H1 (cell line): ENCODE results near the gene ENKD1. TPM values are rescaled to one million over a fixed set of nuclear protein-coding genes. Genes with fewer than 3 reads are reported as not detected.

Source experiments
- CTCF ChIA-PET: fragments of 300-600 bp; sonication (Branson Sonifier 250); formaldehyde crosslinking; loops from one replicate; lab custom pipeline; 2021; ENCODE audit not compliant: partially characterized antibody; lab: Charles Lee
- POLR2A ChIA-PET: fragments of 300-600 bp; sonication (Branson Sonifier 250); formaldehyde crosslinking; loops from one replicate; lab custom pipeline; 2021; ENCODE audit warnings: inconsistent platforms; ENCODE audit not compliant: partially characterized antibody; lab: Charles Lee
- DNase-seq, 2 experiments: peaks; one replicate each; pipeline versions ENCODE4 v3.0.0 to v3.0.0-alpha.2; 2010 to 2022; ENCODE audit warnings: low spot score in 2 of 2, low read depth in 1 of 2, mixed read lengths in 1 of 2
- FAIRE-seq: peaks from 2 replicates; lab custom pipeline; 2011; peaks lifted over from hg19 to GRCh38; lab: Jason Lieb, UNC
- H2AFZ ChIP-seq: 2 replicates; pipeline ENCODE4 v1.8.1; 2012; ENCODE audit warnings: low read length, inconsistent platforms
- H2AK5ac ChIP-seq: 2 replicates; pipeline ENCODE4 v1.6.1; 2013; ENCODE audit warnings: low read depth, low read length
- H2BK120ac ChIP-seq: replicated peaks from 2 replicates; pipeline ENCODE3; 2013; ENCODE audit warnings: low read depth, low read length, inconsistent platforms
- H2BK12ac ChIP-seq: 2 replicates; pipeline ENCODE4 v1.6.1; 2013; ENCODE audit warnings: low read depth, low read length
- H2BK15ac ChIP-seq: 2 replicates; pipeline ENCODE4 v1.6.1; 2013; ENCODE audit warnings: low read length
- H2BK20ac ChIP-seq: 2 replicates; pipeline ENCODE4 v1.6.1; 2013; ENCODE audit warnings: low read length
- H2BK5ac ChIP-seq: 2 replicates; pipeline ENCODE4 v1.6.1; 2013; ENCODE audit warnings: low read depth, low read length
- H3K14ac ChIP-seq: 2 replicates; pipeline ENCODE4 v1.6.1; 2013; ENCODE audit warnings: inconsistent platforms; ENCODE audit not compliant: insufficient read length
- H3K18ac ChIP-seq: 2 replicates; pipeline ENCODE4 v1.6.1; 2013; ENCODE audit warnings: low read length; ENCODE audit errors: extremely low read depth
- H3K23ac ChIP-seq: 2 replicates; pipeline ENCODE4 v1.6.1; 2013; ENCODE audit warnings: inconsistent platforms; ENCODE audit not compliant: insufficient read length
- H3K23me2 ChIP-seq: 2 replicates; pipeline ENCODE4 v1.6.1; 2013; ENCODE audit warnings: low read depth, low read length
- H3K27ac ChIP-seq: 2 replicates; pipeline ENCODE4 v1.6.1; 2011; ENCODE audit warnings: low read depth, low read length, inconsistent platforms
- H3K27me3 ChIP-seq, 4 experiments: replicated peaks in 1 of 4; 1 replicate in 1 of 4; 2 replicates in 3 of 4; pipeline versions ENCODE4 v1.6.1 to v1.8.1; 2011 to 2013; ENCODE audit warnings: low read length in 3 of 4, mild to moderate bottlenecking in 3 of 4, inconsistent platforms in 2 of 4, mixed read lengths in 2 of 4, moderate library complexity in 1 of 4; ENCODE audit not compliant: control insufficient read depth in 3 of 4, insufficient read depth in 3 of 4; ENCODE audit errors: extremely low read depth in 1 of 4
- H3K36me3 ChIP-seq, 4 experiments: 2 replicates each; pipeline versions ENCODE4 v1.6.1 to v1.8.1; 2011 to 2013; ENCODE audit warnings: mild to moderate bottlenecking in 4 of 4, low read length in 3 of 4, moderate library complexity in 2 of 4, control low read depth in 1 of 4, inconsistent platforms in 1 of 4; ENCODE audit not compliant: insufficient read depth in 4 of 4, control insufficient read depth in 2 of 4
- H3K4ac ChIP-seq: replicated peaks from 2 replicates; pipeline ENCODE3; 2013; ENCODE audit warnings: low read length, low read depth, mixed read lengths, inconsistent platforms; ENCODE audit not compliant: insufficient read length
- H3K4me1 ChIP-seq, 4 experiments: replicated peaks in 1 of 4; 1 replicate in 1 of 4; 2 replicates in 3 of 4; pipeline versions ENCODE4 v1.6.1 to v1.8.1; 2011 to 2013; ENCODE audit warnings: low read length in 3 of 4, inconsistent platforms in 2 of 4, mixed read lengths in 1 of 4; ENCODE audit not compliant: insufficient read depth in 4 of 4, control insufficient read depth in 3 of 4
- H3K4me2 ChIP-seq, 2 experiments: 2 replicates each; pipeline versions ENCODE4 v1.6.1 to v1.8.1; 2011 to 2013; ENCODE audit warnings: low read depth in 2 of 2, low read length in 2 of 2, control low read depth in 1 of 2, inconsistent platforms in 1 of 2, mild to moderate bottlenecking in 1 of 2; ENCODE audit not compliant: insufficient read depth in 1 of 2
- H3K4me3 ChIP-seq, 4 experiments: fragments of 200-600, 300-600 bp in 1 of 4; sonication (generic), shearing (Covaris generic), sonication (Bioruptor Twin) in 1 of 4; 2 replicates each; pipeline versions ENCODE4 v1.5.1 to v1.8.1; 2011 to 2016; ENCODE audit warnings: low read length in 4 of 4, low read depth in 3 of 4, control low read depth in 2 of 4, inconsistent platforms in 2 of 4, mild to moderate bottlenecking in 2 of 4, mixed read lengths in 1 of 4, moderate library complexity in 1 of 4; ENCODE audit not compliant: insufficient read depth in 2 of 4; ENCODE audit errors: extremely low read depth in 1 of 4
- H3K56ac ChIP-seq: replicated peaks from 2 replicates; pipeline ENCODE3; 2013; ENCODE audit warnings: low read depth, mild to moderate bottlenecking, mixed read lengths, low read length, inconsistent platforms; ENCODE audit not compliant: insufficient read length
- H3K79me1 ChIP-seq: 2 replicates; pipeline ENCODE4 v1.6.1; 2013; ENCODE audit warnings: low read depth, low read length, control low read depth
- H3K79me2 ChIP-seq, 2 experiments: 2 replicates each; pipeline versions ENCODE4 v1.6.1 to v1.8.1; 2012 to 2013; ENCODE audit warnings: low read length in 2 of 2, mild to moderate bottlenecking in 2 of 2, inconsistent platforms in 1 of 2; ENCODE audit not compliant: insufficient read depth in 2 of 2, control insufficient read depth in 1 of 2
- H3K9ac ChIP-seq, 4 experiments: replicated peaks in 1 of 4; 1 replicate in 1 of 4; 2 replicates in 3 of 4; pipeline versions ENCODE4 v1.6.1 to v1.8.1; 2011 to 2013; ENCODE audit warnings: low read depth in 3 of 4, low read length in 3 of 4, control low read depth in 2 of 4, mild to moderate bottlenecking in 2 of 4, moderate library complexity in 2 of 4, inconsistent platforms in 1 of 4; ENCODE audit errors: extremely low read depth in 1 of 4
- H3K9me3 ChIP-seq, 2 experiments: 2 replicates each; pipeline versions ENCODE4 v1.6.1 to v1.8.1; 2012 to 2013; ENCODE audit warnings: mild to moderate bottlenecking in 2 of 2, moderate library complexity in 2 of 2, control low read depth in 1 of 2, inconsistent platforms in 1 of 2, low read depth in 1 of 2, low read length in 1 of 2, mixed read lengths in 1 of 2; ENCODE audit not compliant: insufficient read depth in 2 of 2
- H4K20me1 ChIP-seq, 2 experiments: replicated peaks in 1 of 2; 2 replicates each; pipeline versions ENCODE3 to v1.8.1; 2011 to 2013; ENCODE audit warnings: inconsistent platforms in 2 of 2, low read length in 2 of 2, mild to moderate bottlenecking in 1 of 2; ENCODE audit not compliant: insufficient read depth in 2 of 2, control insufficient read depth in 1 of 2
- H4K5ac ChIP-seq: 2 replicates; pipeline ENCODE4 v1.6.1; 2013; ENCODE audit warnings: low read length, low read depth, mixed read lengths, inconsistent platforms; ENCODE audit not compliant: insufficient read length
- H4K8ac ChIP-seq: 2 replicates; pipeline ENCODE4 v1.8.0; 2013; ENCODE audit warnings: mild to moderate bottlenecking, moderate library complexity, low read length, inconsistent platforms; ENCODE audit not compliant: insufficient read depth; ENCODE audit errors: extremely low read depth
- H4K91ac ChIP-seq: replicated peaks from 2 replicates; pipeline ENCODE3; 2013; ENCODE audit warnings: low read length, mixed read lengths, inconsistent platforms; ENCODE audit not compliant: insufficient read length
- CBX8 ChIP-seq: fragments of 300-800, 300-1000 bp; sonication (generic); IDR thresholded peaks from 2 replicates; pipeline ENCODE4 v1.7.1; 2016; ENCODE audit warnings: low read depth, low read length, borderline replicate concordance
- CHD2 ChIP-seq: IDR thresholded peaks from 2 replicates; pipeline ENCODE4 v1.6.1; 2012; ENCODE audit warnings: low read length, improper control_type of control experiment
- HDAC2 ChIP-seq, 2 experiments: fragments of 300-600 bp in 1 of 2; sonication (generic) in 1 of 2; IDR thresholded peaks; 2 replicates each; pipeline ENCODE4 v1.6.1; 2011 to 2012; ENCODE audit warnings: low read depth in 2 of 2, low read length in 2 of 2, mild to moderate bottlenecking in 2 of 2, moderate library complexity in 2 of 2, borderline replicate concordance in 1 of 2, inconsistent platforms in 1 of 2
- POLR2AphosphoS5 ChIP-seq: IDR thresholded peaks from 2 replicates; pipeline ENCODE4 v1.6.1; 2011; ENCODE audit warnings: low read depth, low read length
- SRF ChIP-seq: IDR thresholded peaks from 2 replicates; pipeline ENCODE4 v1.6.1; 2011; ENCODE audit warnings: mild to moderate bottlenecking, low read depth, low read length, moderate library complexity
- TAF1 ChIP-seq: IDR thresholded peaks from 2 replicates; pipeline ENCODE4 v1.6.1; 2011; ENCODE audit warnings: mild to moderate bottlenecking, low read depth, low read length
- YY1 ChIP-seq: IDR thresholded peaks from 2 replicates; pipeline ENCODE4 v1.6.1; 2011; ENCODE audit warnings: low read depth, mild to moderate bottlenecking, low read length
- WGBS, 2 experiments: shearing (Covaris generic) in 1 of 2; methylation state at CpG; one replicate each; pipeline versions ENCODE4 v1.1.6 to v1.1.7; 2013 to 2015; ENCODE audit warnings: low lambda C conversion rate in 2 of 2, mixed read lengths in 2 of 2, inconsistent platforms in 1 of 2, low coverage in 1 of 2, missing lambda C conversion rate in 1 of 2; ENCODE audit not compliant: insufficient replicate concordance in 2 of 2, insufficient coverage in 1 of 2, insufficient read length in 1 of 2; ENCODE audit errors: extremely low coverage in 1 of 2, missing lambda C conversion rate in 1 of 2; 5-methylcytosine and 5-hydroxymethylcytosine counted together
- polyA plus RNA-seq, 7 experiments: library from polyadenylated mRNA; depleted of rRNA in 3 of 7; stranded (reverse) in 5 of 7; unstranded in 2 of 7; fragments of >200 nt in 5 of 7; fragments of 200-250 nt in 2 of 7; gene quantifications; 1 replicate in 5 of 7; 2 replicates in 1 of 7; 4 replicates in 1 of 7; pipeline versions ENCODE4 v1.2.1 to v1.2.3, GENCODE V29; 2011 to 2013; ENCODE audit warnings: missing spikeins in 2 of 7, mixed read lengths in 2 of 7
- total RNA-seq: library from RNA; stranded (reverse); fragmentation: NEBNext Ultra II Directional; extraction: Animal tissue kit (Norgen Biotek cat#: 25700); gene quantifications from 2 replicates; pipeline ENCODE4 v1.2.1, GENCODE V29; 2021

The ENKD1 gene
- total and polyA plus RNA-seq, 2 of the 8 experiments (the other 6 are each of a cell fraction or from before 2014, with no cell fraction given) = 12.9 to 16.1 TPM

DNA sequence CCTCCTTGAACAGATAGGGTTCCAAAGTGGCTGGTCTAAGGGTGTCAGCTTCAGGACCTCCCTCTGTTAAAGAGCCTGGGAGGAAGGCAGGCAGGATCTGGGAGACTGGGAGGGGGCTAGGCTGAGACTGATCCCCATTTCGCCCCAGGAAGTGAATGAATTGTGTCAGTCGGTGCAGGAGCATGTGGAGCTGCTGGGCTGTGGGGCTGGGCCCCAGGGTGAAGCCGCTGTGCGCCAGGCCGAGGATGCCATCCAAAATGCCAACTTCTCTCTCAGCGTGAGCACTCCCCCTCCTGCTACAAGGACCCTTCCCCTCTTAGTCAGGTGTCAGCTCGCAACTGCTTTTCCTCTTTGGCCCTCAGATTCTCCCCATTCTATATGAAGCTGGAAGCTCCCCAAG is 15.5 kb downstream of the ENKD1 start:
- Histone ChIP-seq H3K27me3 (peaks cover 3 to 42% (median 25%) of the 10 kb centered on the region in 4 experiments; a peak in 6 of 7 replicates), H3K23me2 (peaks cover 5% of the 10 kb centered on the region; the same call in 1 of the 2 replicates)
- TF ChIP-seq TAF1 (no peak), CHD2 (no peak), CBX8 (no peak), HDAC2 (IDR thresholded peaks at IDR 0.05; ENCODE audit: borderline replicate concordance in 1 of 2, low read depth in 2 of 2, low read length in 2 of 2) (no peak), YY1 (no peak), SRF (no peak), POLR2AphosphoS5 (no peak)
- TF ChIP-seq, all 59 proteins: peak for 0
- no peak overlapping the region for H2BK12ac ChIP-seq
- no peak overlapping the region for H2BK120ac ChIP-seq
- H3K4me1 ChIP-seq = peaks cover 0 to 18% (median 7%) of the 10 kb centered on the region in 4 experiments; a peak in 5 of 7 replicates
- ChIA-PET CTCF (interaction anchor here (0.9 to 18.0 kb wide), 11 partner anchors 9 to 157 kb away, joined by 3 to 202 read pairs (median 4); partner anchors contain the start of genes ACD, C16orf86, ENKD1 and PARD6A), POLR2A (interaction anchor here (0.6 to 3.4 kb wide), 3 partner anchors 9 to 89 kb away, joined by 3 to 13 read pairs (median 8); partner anchors contain the start of genes ACD, CTCF and PARD6A)
- 92% methylated on average over 7 of the region's 7 CpGs; no CpG with 5 or more reads in 1 of the 2 experiments for WGBS, 2 experiments
- no peak overlapping the region for H3K56ac ChIP-seq
- H3K79me1 ChIP-seq = no peaks in the 10 kb centered on the region
- H2AK5ac ChIP-seq = no peak overlapping the region
- H3K4ac ChIP-seq = no peak overlapping the region
- no peak overlapping the region for H2AFZ ChIP-seq
- H3K14ac ChIP-seq = no peak overlapping the region
- H4K91ac ChIP-seq = no peak overlapping the region
- H3K27ac ChIP-seq = no peak overlapping the region
- FAIRE-seq (no peak), DNase-seq (no peak)
- H2BK15ac ChIP-seq = no peak overlapping the region
- H3K18ac ChIP-seq = no peak overlapping the region
- no peak overlapping the region for H3K4me3 ChIP-seq
- H4K20me1 ChIP-seq = peaks cover 5 to 15% of the 10 kb centered on the region in 2 experiments
- H2BK20ac ChIP-seq = no peak overlapping the region
- no peak overlapping the region for H3K9ac ChIP-seq
- H3K23ac ChIP-seq = no peak overlapping the region
- no peak overlapping the region for H4K5ac ChIP-seq
- H3K79me2 ChIP-seq = no peaks in the 10 kb centered on the region
- no peaks in the 10 kb centered on the region for H3K9me3 ChIP-seq
- no peak overlapping the region for H2BK5ac ChIP-seq
- H4K8ac ChIP-seq = no peak overlapping the region
- H3K36me3 ChIP-seq = no peaks in the 10 kb centered on the region
- H3K4me2 ChIP-seq = no peak overlapping the region
